ENCODE measurements around the gene RAD9A. TPM values are rescaled to one million over a fixed set of nuclear protein-coding genes. Genes with fewer than 3 reads are reported as not detected.
A peak's percentile ranks its signal among the peaks of the same experiment; 100 is the strongest.

RAD9A gene
- total RNA-seq, 1 donor = 7.6 TPM

- peak within 1 kb of the TSS; percentile 87 for H3K4me2 ChIP-seq (ENCODE audit: insufficient read depth, low read length)
- peaks cover 25% of the 10 kb centered on the region for H3K79me2 ChIP-seq (ENCODE audit: insufficient read depth, low read length)
- TF ChIP-seq CTCF (IDR thresholded peaks at IDR 0.05; ENCODE audit: extremely low read depth, low read depth, low read length) = no peak
- H4K20me1 ChIP-seq (ENCODE audit: insufficient read depth, low read length) = no peaks in the 10 kb centered on the region
- peak within 1 kb of the TSS; percentile 84 for H3K27ac ChIP-seq (ENCODE audit: low read depth, low read length)
- peaks cover 12% of the 10 kb centered on the region for H3K4me1 ChIP-seq (ENCODE audit: insufficient read depth, low read length)
- peaks cover 31% of the 10 kb centered on the region for H3K36me3 ChIP-seq (ENCODE audit: insufficient read depth, low read length)
- no peaks in the 10 kb centered on the region for H3K9me3 ChIP-seq (ENCODE audit: low read depth, low read length)
- peak within 1 kb of the TSS; percentile 90 for H2AFZ ChIP-seq (ENCODE audit: low read length)
- peak; percentile 100 for DNase-seq (ENCODE audit: insufficient read length, low spot score, missing footprints)
- peak within 1 kb of the TSS; percentile 79 for H3K4me3 ChIP-seq (ENCODE audit: insufficient read depth, low read length)
- no peaks in the 10 kb centered on the region for H3K27me3 ChIP-seq (ENCODE audit: insufficient read depth, low read length)
These were observed 36.5 kb downstream of the RAD9A start, which contains the start of gene RPS6KB2 for GRCh38 chr11:67428052-67429001. Gene RPS6KB2, plus strand, starts transcription at chr11:67428494. Its CDS starts 52 bp downstream, at chr11:67428546.

GRCh38 chr11:67429038-67429668, 37.4 kb downstream of the RAD9A start:
- Histone ChIP-seq H3K27ac (ENCODE audit: low read depth, low read length) (peak overlapping the region; percentile 84), H3K27me3 (ENCODE audit: insufficient read depth, low read length) (no peaks in the 10 kb centered on the region), H4K20me1 (ENCODE audit: insufficient read depth, low read length) (no peaks in the 10 kb centered on the region), H3K4me2 (ENCODE audit: insufficient read depth, low read length) (peak overlapping the region; percentile 87), H3K4me1 (ENCODE audit: insufficient read depth, low read length) (peaks cover 12% of the 10 kb centered on the region), H2AFZ (ENCODE audit: low read length) (no peak overlapping the region), H3K9me3 (ENCODE audit: low read depth, low read length) (no peaks in the 10 kb centered on the region), H3K4me3 (ENCODE audit: insufficient read depth, low read length) (peak overlapping the region; percentile 79), H3K79me2 (ENCODE audit: insufficient read depth, low read length) (peaks cover 25% of the 10 kb centered on the region), H3K36me3 (ENCODE audit: insufficient read depth, low read length) (peaks cover 34% of the 10 kb centered on the region)
- DNase-seq (ENCODE audit: insufficient read length, low spot score, missing footprints) = no peak
- TF ChIP-seq CTCF (IDR thresholded peaks at IDR 0.05; ENCODE audit: extremely low read depth, low read depth, low read length) = no peak

- no peak overlapping the region for H3K4me3 ChIP-seq (ENCODE audit: insufficient read depth, low read length)
These were observed 37.9 kb downstream of the RAD9A start for GRCh38 chr11:67429722-67430121.

More at GRCh38 chr11:67429722-67430121, 37.9 kb downstream of the RAD9A start:
- peaks cover 34% of the 10 kb centered on the region for H3K36me3 ChIP-seq (ENCODE audit: insufficient read depth, low read length)
- no peaks in the 10 kb centered on the region for H3K27me3 ChIP-seq (ENCODE audit: insufficient read depth, low read length)
- no peak overlapping the region for H2AFZ ChIP-seq (ENCODE audit: low read length)
- no peaks in the 10 kb centered on the region for H3K9me3 ChIP-seq (ENCODE audit: low read depth, low read length)
- no peak for DNase-seq (ENCODE audit: insufficient read length, low spot score, missing footprints)
- no peaks in the 10 kb centered on the region for H4K20me1 ChIP-seq (ENCODE audit: insufficient read depth, low read length)
- H3K27ac ChIP-seq (ENCODE audit: low read depth, low read length) = no peak overlapping the region
- H3K4me2 ChIP-seq (ENCODE audit: insufficient read depth, low read length) = peak overlapping the region; percentile 87
- TF ChIP-seq CTCF (IDR thresholded peaks at IDR 0.05; ENCODE audit: extremely low read depth, low read depth, low read length) = no peak
- H3K4me1 ChIP-seq (ENCODE audit: insufficient read depth, low read length) = peaks cover 12% of the 10 kb centered on the region
- H3K79me2 ChIP-seq (ENCODE audit: insufficient read depth, low read length) = peaks cover 25% of the 10 kb centered on the region
